SH-SY5Y (cell line): Measurements from ENCODE around the gene SLC37A1.

Source experiments
- GATA2 ChIP-seq: IDR thresholded peaks from 2 replicates; pipeline ENCODE4 v1.6.1; 2011; ENCODE audit warnings: mild to moderate bottlenecking, low read depth, low read length
- GATA3 ChIP-seq: IDR thresholded peaks from 2 replicates; pipeline ENCODE4 v1.6.1; 2011; ENCODE audit warnings: low read depth, mild to moderate bottlenecking, low read length, moderate library complexity

GRCh38 chr21:42570841-42571387, 57.3 kb downstream of the SLC37A1 start:
- TF ChIP-seq GATA2 (no peak), GATA3 (no peak)
